ENCODE data around the gene LOX. TPM values are rescaled to one million over a fixed set of nuclear protein-coding genes. Genes with fewer than 3 reads are reported as not detected.

The LOX gene
- total RNA-seq, 1 donor from 2014 or later: 38.8 TPM

- Histone ChIP-seq H3K4me3 (no peak overlapping the region), H3K9me3 (no peaks in the 10 kb centered on the region), H3K4me1 (peaks cover 7% of the 10 kb centered on the region), H3K36me3 (no peaks in the 10 kb centered on the region), H3K27ac (no peak overlapping the region), H3K27me3 (no peaks in the 10 kb centered on the region)
- TF ChIP-seq POLR2AphosphoS5 (IDR thresholded peaks at IDR 0.05; ENCODE audit: insufficient read depth in 1 of 2, low read depth in 1 of 2): no peak
- no peak for TF ChIP-seq CTCF (IDR thresholded peaks at IDR 0.05)
- TF ChIP-seq POLR2A (IDR thresholded peaks at IDR 0.05): no peak
- DNase-seq (ENCODE audit: extremely low spot score in 2 of 2): no peak
- intact Hi-C loops (cut with DNase I): no loop called here
Measured at GRCh38 chr5:122114501-122114900, 36.4 kb upstream of the LOX start.

- intact Hi-C loops (cut with DNase I): no loop called here
- no peaks in the 10 kb centered on the region for H3K27me3 ChIP-seq
Measured at GRCh38 chr5:122112733-122113558, 34.9 kb upstream of the LOX start.

GRCh38 chr5:122112063-122112462 lies 34.0 kb upstream of the LOX start:
- TF ChIP-seq POLR2AphosphoS5 (IDR thresholded peaks at IDR 0.05; ENCODE audit: insufficient read depth in 1 of 2, low read depth in 1 of 2) (no peak), CTCF (IDR thresholded peaks at IDR 0.05) (no peak), POLR2A (IDR thresholded peaks at IDR 0.05) (no peak)
- intact Hi-C loops (cut with DNase I): no loop called here
- no peaks in the 10 kb centered on the region for H3K9me3 ChIP-seq
- peaks cover 7% of the 10 kb centered on the region for H3K4me1 ChIP-seq
- no peak overlapping the region for H3K4me3 ChIP-seq
- no peak overlapping the region for H3K27ac ChIP-seq
- no peak for DNase-seq (ENCODE audit: extremely low spot score in 2 of 2)
- no peaks in the 10 kb centered on the region for H3K36me3 ChIP-seq
- H3K27me3 ChIP-seq: no peaks in the 10 kb centered on the region

More at GRCh38 chr5:122112733-122113558, 34.9 kb upstream of the LOX start:
- H3K4me3 ChIP-seq: no peak overlapping the region
- no peaks in the 10 kb centered on the region for H3K9me3 ChIP-seq
- peaks cover 7% of the 10 kb centered on the region for H3K4me1 ChIP-seq
- DNase-seq (ENCODE audit: extremely low spot score in 2 of 2): no peak
- TF ChIP-seq POLR2AphosphoS5 (IDR thresholded peaks at IDR 0.05; ENCODE audit: insufficient read depth in 1 of 2, low read depth in 1 of 2) (no peak), CTCF (IDR thresholded peaks at IDR 0.05) (no peak), POLR2A (IDR thresholded peaks at IDR 0.05) (no peak)
- no peak overlapping the region for H3K27ac ChIP-seq
- H3K36me3 ChIP-seq: no peaks in the 10 kb centered on the region

GRCh38 chr5:122111460-122111859 lies 33.4 kb upstream of the LOX start:
- H3K4me3 ChIP-seq: no peak overlapping the region

More at GRCh38 chr5:122111460-122111859, 33.4 kb upstream of the LOX start:
- Histone ChIP-seq H3K27me3 (no peaks in the 10 kb centered on the region), H3K4me1 (peaks cover 7% of the 10 kb centered on the region), H3K36me3 (no peaks in the 10 kb centered on the region), H3K9me3 (no peaks in the 10 kb centered on the region), H3K27ac (peak overlapping the region; percentile 9)
- intact Hi-C loops (cut with DNase I): no loop called here
- no peak for TF ChIP-seq CTCF (IDR thresholded peaks at IDR 0.05)
- no peak for TF ChIP-seq POLR2A (IDR thresholded peaks at IDR 0.05)
- TF ChIP-seq POLR2AphosphoS5 (IDR thresholded peaks at IDR 0.05; ENCODE audit: insufficient read depth in 1 of 2, low read depth in 1 of 2): no peak
- DNase-seq (ENCODE audit: extremely low spot score in 2 of 2): no peak

All from vagina (tissue), 2 donors.